HG02623 (cell line): Measurements from ENCODE around the gene STAT3.
"Not testable (repeated sequence)": the region's sequence is repeated elsewhere in the genome, so short reads cannot be mapped to it uniquely, and the experiment has no call there.

ENCODE experiments used
- ATAC-seq: cut with Tn5 transposase; IDR thresholded peaks from one replicate; pipeline ENCODE4 v1.9.1; 2021; ENCODE audit warnings: moderate library complexity; ENCODE audit not compliant: unreplicated experiment

STAT3 gene

DNA sequence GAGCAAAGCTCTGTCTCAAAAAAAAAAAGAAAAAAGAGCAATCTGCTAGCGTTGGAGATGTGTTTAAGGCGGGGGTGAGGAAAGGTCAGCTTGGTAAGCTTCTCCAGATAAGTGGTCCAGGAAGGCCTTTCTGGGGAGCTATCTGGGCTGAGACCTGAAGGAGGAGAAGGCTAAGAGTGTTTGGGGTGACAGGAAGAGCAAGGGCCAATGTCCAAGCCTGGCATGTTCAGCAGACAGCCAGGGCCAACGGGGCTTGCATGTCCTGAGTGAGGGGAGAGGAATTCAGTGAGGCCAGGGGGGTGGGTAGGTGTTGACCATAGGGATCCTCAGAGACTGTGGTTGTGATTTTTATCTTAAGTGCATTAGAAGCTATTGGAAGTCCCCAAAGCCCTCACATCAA lies 84.5 kb downstream of the STAT3 start:
- no peak for ATAC-seq

DNA sequence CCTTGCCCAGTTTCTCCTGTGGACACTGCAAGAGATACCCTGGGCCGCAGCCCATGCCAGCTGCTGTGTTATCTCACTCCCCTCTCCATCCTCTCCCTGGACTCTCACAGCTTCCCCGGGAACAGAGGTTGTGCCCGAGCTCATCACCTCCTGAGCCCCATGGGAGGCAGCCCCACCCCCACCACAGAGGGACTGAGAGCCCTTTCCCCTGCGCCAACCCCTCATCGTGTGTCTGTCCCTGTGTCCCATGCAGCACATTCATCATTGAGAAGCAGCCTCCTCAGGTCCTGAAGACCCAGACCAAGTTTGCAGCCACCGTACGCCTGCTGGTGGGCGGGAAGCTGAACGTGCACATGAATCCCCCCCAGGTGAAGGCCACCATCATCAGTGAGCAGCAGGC lies 87.2 kb downstream of the STAT3 start:
- ATAC-seq: no peak

DNA sequence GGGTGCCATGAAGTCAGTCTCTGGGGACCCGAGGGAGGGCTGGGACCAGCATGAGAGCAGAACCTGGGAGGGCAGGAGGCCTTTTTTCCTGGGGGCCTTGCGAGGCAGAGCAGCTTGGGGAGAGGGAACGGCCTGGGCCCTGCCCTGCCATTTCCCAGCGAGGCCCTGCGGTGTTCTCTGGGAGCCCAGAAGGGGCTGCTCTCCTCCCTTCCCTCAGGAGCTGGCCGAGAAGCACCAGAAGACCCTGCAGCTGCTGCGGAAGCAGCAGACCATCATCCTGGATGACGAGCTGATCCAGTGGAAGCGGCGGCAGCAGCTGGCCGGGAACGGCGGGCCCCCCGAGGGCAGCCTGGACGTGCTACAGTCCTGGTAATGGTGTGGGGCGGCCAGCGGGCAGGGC lies 88.3 kb downstream of the STAT3 start:
- ATAC-seq: not testable (repeated sequence)

DNA sequence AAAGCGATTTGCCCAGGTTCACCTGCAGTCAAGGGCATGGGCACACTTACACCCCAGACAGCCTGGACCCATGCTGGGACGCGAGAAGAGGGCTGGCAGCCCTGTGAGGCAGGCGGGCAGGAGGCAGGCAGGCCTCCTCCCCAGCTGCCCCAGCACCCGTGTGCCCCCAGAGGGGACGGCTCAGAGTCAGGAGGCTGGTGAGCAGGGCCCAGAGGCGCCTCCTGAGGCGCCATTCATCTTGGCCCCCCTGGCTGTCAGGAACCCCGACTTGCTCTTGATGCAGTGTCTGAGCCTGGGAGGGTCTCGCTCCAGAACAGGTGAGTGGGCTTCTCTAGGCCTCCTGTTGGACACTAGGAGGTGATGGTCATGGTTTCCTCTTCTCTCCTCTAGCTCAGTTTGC lies 88.9 kb downstream of the STAT3 start:
- not testable (repeated sequence) for ATAC-seq

DNA sequence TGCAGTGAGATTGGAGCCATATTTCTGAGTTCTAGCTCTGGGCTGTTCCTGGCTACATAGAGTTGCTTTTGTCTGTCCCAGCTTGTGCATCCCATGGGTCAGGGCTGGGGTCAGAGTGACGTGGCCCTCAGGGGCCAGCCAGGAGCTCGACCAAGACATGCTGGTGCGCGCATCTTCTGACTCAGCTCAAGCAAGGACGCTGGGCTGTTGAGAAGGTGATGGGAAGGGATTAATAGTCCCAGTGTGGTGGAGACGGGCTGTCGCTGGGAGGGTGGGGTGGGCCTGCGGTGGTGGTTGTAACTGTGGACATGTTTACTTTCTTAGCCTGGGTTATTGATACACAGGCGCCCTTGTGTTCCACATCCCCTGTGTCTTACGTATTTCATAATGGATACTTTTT lies 90.5 kb downstream of the STAT3 start:
- ATAC-seq: not testable (repeated sequence)

DNA sequence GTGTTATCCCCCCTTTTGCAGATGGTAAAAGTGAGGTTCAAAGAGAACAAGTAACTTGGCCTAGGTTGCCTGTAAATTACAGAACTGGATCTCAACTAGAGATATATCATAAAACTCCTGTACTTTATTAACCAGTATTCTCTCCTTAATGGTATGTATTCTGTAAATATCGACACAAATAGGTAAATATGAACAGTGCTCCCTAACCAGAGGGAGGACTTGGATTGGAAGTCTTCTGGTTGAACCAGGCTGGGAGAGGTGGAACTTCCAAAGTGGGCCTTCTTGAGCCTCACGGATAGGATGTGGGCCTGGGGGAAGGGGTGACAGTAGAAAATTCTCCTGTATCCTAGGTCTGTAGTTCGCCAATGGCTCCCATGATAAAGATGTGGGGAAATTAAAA lies 92.2 kb downstream of the STAT3 start:
- ATAC-seq: no peak

DNA sequence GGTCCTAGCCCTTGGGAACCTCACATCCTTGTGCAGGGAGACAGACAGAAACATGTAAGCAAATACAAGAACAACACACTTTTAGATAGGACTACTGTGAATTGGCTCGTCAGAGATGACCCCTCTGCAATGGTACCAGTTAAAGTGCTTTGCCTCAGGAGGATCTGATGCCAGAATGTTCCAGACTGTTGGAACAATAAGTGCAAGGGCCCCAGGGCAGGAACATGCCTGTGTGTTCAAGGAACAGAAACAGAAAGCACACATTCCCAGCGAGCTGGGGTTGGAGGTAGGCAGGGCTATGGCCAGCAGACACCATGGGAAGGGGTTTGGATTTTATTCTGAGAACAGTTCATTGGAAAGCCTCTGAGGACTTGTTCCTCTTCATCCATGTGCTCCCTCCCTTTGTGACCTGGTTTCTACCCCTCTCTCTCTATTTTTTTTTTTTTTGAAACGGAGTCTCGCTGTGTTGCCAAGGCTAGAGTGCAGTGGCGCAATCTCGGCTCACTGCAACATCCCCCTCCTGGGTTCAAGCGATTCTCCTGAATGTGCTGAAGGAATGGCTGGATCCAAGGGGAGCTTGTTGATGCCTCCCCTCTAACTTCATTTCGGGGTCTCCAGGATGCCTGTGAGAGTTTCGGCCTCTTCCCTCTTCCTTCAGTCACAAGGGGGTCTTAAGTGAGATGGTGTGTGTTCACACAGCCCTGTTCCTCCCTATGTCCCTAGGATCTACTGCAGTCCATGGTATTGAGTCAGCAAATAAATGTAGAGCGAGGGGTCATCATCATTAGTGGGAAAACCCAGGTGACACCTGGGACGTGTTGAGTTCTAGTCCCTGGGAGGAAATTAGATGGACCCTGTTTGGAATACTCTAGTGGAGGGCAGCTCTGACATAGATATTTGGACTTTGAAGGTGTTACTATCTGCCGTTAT lies 93.5 kb downstream of the STAT3 start:
- no peak for ATAC-seq

DNA sequence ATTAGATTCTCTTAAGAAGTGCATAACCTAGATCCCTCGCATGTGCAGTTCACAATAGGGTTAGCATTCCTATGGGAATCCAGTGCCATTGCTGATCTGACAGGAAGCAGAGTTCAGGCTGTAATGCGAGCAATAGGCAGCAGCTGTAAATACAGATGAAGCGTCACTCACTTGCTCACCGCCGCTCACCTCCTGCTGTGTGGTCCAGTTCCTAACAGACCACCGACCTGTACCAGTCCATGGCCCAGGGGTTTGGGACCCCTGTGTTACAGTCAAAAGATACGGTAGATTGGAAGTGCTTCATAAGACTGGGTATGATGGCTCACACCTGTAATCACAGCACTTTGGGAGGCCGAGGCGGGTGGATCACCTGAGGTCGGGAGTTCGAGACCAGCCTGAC lies 97.1 kb downstream of the STAT3 start:
- ATAC-seq: no peak

DNA sequence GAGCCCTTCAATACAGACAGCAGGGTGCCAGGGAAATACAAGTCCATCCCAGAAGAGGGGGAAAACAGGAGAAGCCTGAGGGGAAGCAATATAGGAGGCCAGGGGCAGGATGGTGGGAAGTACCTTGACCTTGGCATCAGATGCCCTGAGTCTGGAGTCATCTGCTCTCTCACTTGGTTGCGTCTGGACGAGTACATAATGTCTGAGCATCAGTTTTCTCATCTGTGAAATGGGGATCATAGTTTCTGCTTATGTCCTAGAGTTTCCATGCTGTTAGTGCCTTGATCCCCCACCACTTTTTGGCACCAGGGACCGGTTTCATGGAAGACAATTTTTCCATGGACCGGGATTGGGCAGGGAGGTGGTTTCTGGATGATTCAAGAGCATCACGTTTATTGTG lies 97.7 kb downstream of the STAT3 start:
- ATAC-seq: no peak

DNA sequence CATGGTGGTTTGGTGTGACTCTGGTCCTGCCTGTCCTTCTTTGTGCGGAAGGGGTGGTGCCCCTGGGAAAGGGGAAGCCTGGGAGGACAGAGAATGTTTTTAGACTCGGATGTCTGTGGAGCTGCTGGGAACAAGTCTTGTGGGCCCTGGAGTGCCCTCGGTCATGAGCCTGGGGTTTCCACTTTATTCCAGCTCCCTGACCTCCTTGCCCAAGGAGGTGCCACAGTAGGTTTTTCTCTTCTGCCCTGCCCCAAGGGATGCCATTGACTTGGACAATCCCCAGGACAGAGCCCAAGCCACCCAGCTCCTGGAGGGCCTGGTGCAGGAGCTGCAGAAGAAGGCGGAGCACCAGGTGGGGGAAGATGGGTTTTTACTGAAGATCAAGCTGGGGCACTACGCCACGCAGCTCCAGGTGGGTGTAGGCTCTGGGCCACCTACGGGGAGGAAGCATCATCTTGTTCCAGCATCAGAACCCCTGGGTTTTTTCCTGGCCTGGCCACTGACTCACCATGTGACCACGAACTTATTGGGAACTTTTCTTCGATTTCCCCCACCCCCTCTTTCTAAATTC lies 98.5 kb downstream of the STAT3 start:
- no peak for ATAC-seq

DNA sequence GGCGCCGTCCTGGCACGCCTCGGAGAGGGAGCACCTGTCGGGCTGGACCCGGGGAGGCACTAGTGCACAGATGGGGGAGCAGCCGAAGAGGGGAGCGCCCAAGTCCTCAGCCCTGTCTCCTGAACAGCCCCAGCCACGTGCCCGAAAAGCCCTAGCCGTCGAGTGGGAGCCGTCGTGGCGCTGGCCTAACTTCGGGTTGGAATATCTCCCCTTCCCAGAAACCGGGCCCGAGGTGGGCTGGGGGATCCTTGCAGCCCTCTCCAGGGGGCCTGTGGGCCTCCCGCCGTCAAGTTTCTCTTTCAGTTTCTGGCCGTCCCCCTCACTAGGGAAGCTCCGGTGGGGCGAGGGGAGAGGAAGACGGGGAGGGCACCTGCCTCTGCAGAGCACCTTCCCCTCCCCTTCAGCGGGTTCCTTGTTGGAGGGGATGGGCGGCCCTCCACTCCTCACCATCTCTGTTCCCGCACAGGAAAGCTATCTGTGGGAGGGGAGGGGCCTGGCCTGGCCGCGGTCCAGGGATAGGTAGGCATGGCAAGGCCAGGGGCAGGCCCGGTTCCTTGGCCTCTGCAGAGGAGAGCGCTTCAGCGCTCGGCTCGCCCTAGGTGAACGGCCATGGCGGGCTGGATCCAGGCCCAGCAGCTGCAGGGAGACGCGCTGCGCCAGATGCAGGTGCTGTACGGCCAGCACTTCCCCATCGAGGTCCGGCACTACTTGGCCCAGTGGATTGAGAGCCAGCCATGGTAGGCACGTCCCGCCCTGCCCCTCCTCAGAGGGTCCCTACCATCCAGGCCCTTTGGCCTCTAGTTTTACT lies 99.2 kb downstream of the STAT3 start:
- ATAC-seq: no peak

DNA sequence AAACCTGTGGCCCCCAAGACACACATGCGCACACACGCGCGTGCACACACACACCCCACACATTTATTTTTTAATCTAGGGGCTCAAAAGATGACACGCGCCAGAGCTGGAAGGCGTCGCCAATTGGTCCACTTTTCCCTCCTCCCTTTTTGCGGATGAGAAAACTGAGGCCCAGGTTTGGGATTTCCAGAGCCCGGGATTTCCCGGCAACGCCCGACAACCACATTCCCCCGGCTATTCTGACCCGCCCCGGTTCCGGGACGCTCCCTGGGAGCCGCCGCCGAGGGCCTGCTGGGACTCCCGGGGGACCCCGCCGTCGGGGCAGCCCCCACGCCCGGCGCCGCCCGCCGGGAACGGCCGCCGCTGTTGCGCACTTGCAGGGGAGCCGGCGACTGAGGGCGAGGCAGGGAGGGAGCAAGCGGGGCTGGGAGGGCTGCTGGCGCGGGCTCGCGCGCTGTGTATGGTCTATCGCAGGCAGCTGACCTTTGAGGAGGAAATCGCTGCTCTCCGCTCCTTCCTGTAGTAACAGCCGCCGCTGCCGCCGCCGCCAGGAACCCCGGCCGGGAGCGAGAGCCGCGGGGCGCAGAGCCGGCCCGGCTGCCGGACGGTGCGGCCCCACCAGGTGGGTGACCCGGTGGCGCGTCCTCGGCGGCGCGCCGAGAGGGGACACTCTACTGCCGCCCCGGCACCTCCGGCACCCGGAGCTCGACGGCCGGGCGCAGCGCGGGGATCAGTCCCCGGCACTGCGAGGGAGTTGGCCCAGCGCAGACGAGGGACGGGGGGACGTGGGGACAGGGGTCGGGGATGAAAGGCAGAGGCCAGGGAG lies 100.1 kb downstream of the STAT3 start, which contains the start of gene STAT5A:
TSS of gene STAT5A (plus strand) at position 522 of the 826 bp plus-strand sequence. CDS start 914 bp downstream, outside the sequence.
- ATAC-seq: peak; percentile 32

DNA sequence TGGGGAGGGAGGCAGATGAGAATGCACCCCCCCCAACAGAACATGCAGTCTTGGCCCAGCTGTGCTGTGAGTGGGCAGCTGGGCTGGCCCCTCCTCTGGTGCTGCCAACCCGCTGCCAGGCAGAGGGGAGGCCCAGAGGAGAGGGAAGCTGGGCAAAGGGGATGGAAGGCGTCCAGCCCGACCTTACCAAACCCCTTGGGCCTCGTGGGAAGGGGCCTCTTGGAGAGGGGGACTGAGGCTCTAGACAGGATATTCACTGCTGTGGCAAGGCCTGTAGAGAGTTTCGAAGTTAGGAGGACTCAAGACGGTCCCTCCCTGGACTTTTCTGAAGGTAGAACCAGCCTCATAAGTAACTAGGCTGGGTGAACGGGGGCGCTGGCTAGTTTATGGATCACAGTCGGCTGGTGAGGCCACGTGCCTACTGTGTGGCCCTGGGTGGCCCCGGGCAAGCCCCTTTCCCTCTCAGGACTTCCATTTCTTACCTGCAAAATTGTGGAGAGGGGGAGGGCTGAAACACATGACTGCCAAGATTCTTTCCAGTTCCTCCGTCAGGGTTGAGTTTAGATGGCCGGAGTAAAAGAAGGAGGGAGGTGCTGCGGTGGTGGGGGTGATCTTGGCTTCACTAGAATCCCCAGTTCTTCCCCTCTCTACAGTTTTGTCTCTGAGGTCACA lies 100.8 kb downstream of the STAT3 start:
- ATAC-seq: no peak

DNA sequence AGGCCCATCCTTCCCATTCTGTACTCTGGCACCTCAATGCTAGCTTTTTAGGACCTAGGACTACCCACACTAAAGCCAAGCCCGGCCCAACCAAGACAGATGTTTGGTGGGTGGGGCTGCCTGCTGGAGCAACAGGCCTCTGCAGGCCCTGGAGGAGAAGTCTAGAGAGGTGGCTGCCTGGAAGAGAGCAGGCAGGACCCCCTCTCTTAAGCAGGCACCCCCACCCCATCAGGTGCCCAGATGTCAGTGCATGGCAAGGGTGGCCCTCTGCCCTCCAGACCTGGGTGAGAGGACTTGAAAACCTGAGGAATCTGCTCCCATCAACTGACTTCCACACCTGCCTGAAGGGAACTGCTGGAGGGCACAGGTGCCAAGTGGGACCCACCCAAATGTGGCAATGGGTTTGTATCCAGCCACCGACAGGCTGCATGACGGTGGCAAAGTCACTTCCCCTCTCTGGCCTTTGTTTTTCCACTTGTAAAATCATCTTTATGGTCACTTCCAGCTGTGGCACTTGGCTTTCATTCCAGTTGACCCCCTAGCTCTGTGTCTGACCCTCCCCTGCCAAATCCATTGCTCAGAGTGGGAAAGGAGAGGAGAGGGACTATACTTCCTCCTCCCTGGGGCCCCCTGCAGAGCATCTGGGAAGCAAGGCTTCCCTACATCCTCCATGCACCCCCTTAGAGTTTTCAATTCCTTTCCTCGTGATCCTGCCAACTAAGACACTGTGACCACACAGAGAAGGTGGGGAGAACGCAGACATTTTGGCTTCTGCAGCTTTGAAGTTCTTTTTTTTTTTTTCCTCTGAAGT lies 101.6 kb downstream of the STAT3 start:
- ATAC-seq: no peak

DNA sequence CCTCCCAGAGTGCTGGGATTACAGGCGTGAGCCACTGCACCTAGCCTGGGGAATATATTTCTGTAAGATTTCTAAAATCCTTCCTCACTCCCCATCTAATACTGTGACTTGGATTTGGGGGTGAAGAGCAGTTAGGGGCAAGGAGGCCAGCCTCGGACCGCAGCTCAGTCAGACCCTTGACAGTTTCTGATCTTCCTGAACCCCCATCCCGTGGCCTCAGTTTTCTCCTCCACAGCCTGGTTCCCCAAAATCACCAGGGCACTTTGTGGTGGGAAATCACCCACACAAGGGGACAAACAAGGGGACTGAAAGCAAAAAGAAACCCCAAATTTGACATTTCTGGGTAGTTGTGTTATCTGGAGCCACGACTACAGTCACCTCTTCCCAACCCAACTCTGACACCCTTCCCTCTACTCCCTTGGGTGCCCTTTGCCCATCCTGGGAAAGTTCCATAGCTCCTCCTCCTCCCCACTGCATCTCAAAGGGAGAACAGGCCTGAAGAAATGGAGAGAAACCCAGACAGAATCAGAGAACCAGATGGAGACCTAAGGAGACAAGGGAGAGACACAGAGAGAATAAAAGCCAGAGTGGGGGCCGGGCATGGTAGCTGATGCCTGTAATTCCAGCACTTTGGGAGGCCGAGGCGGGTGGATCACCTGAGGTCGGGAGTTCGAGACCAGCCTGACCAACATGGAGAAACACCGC lies 102.7 kb downstream of the STAT3 start:
- ATAC-seq: no peak

DNA sequence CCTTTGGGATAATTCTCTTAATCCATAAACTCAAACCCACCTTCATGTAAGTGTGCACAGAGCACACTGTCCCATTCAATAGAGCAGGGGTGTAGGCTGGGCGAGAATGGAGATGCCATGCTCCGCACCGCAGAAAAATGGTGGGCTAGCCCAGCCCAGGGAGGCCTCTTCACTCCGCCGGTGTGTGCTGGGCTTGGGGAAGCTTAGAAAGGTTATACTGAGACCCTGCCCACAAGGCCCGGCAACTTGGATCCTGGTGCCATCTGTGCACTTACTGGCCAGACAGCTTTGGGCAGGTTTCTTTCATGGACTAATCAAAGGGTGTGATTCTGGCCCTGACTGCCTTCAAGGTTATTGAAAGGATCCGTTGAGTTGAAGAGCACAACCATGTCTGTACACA lies 103.7 kb downstream of the STAT3 start:
- no peak for ATAC-seq

DNA sequence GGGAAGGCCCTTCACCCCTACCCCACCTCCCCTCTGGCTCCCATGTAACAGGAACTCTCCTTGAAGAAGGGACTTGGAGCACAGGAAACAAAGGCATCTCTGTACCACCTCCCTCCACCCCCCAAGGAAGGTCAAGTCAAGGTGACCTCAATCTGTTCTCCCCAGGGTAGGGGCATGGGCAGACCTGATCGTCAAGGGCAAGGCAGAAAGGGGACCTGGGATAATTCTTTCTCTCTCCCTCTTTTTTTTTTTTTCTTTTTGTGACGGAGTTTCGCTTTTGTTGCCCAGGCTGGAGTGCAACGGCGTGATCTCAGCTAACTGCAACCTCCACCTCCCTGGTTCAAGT lies 104.2 kb downstream of the STAT3 start:
- no peak for ATAC-seq

DNA sequence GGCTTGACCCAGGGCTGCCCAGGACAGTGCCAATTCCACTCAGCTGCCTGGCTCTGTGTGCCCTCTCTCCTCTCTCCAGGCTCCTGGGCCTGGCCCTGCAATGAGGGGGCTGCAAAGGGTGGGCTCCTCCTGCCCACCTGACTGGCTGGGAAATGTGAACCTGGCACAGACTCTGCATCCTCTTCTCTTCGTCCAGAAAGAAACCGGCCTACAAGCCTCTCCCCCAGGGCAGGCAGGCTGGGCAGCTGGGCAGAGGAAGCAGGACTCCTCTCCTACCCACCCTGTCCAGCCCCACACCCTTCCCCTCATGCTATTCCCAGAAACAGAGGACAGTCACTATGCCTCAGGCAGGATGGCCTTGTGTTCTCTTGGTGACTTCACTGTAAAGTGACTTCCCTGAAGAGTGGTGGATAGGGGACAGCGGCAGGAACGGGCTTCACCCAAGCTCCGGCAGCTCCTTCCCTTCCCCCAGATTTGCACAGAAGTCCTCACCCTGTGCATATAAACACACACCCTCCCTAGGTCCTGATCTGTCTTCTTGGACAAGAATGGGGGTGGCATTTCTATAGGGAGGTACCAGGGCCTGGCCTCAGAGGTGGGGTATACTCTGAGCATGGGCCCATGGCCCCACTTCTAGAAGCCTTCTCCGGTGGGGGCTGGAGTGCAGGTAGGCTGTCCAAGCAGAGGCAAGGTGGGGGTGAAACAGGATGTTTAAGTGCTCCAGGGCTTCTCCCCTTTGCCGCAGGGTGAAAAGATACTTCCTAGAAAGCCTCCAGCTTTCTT lies 104.8 kb downstream of the STAT3 start:
- no peak for ATAC-seq
